Lower lobe of right lung (tissue), 2 donors: ENCODE results near the gene ADRA2C. TPM values are rescaled to one million over a fixed set of nuclear protein-coding genes. Genes with fewer than 3 reads are reported as not detected.

Source experiments
- ATAC-seq, 2 donors: fragments of 200-7000 bp; cut with Tn5 transposase; one replicate each; pipeline ENCODE4 v1.9.1; 2020 to 2022; ENCODE audit warnings: mild to moderate bottlenecking in 2 of 2, moderate library complexity in 2 of 2
- DNase-seq: peaks from one replicate; pipeline ENCODE4 v3.0.0-alpha.2; 2020
- H3K27ac ChIP-seq: fragments of 200-600 bp; one replicate; pipeline ENCODE4 v1.8.0; 2022
- H3K27me3 ChIP-seq: fragments of 200-600 bp; one replicate; pipeline ENCODE4 v1.8.0; 2022; ENCODE audit warnings: low read depth
- H3K36me3 ChIP-seq: fragments of 200-600 bp; one replicate; pipeline ENCODE4 v1.8.0; 2022; ENCODE audit warnings: mild to moderate bottlenecking
- H3K4me1 ChIP-seq: fragments of 200-600 bp; one replicate; pipeline ENCODE4 v1.8.0; 2022
- H3K4me3 ChIP-seq: fragments of 200-600 bp; one replicate; pipeline ENCODE4 v1.8.0; 2022; ENCODE audit warnings: mild to moderate bottlenecking
- H3K9me3 ChIP-seq: fragments of 200-600 bp; one replicate; pipeline ENCODE4 v1.8.0; 2022
- intact Hi-C: fragments of 100-400 bp; cut with DNase I; formaldehyde crosslinking; loops from one replicate; pipeline ENCODE4 v1.11.0; 2022
- total RNA-seq: library from RNA; stranded (reverse); fragmentation: NEBNext Ultra II Directional; extraction: Animal tissue kit (Norgen Biotek cat#: 25700); gene quantifications from one replicate; pipeline ENCODE4 v1.2.1, GENCODE V29; 2021
- TF ChIP-seq, protein P1 (sequence below): fragments of 200-600 bp; IDR thresholded peaks from one replicate; pipeline ENCODE4 v1.8.0; 2022; ENCODE audit warnings: antibody characterized with exemption, mild to moderate bottlenecking
- donor health status: DM: no; HTN: yes; CAD: no; lungs with severe emphysema.

ADRA2C gene
- total RNA-seq, 1 donor from 2014 or later: 2.5 TPM

- no peak overlapping the region for H3K27ac ChIP-seq
- no peak overlapping the region for H3K4me3 ChIP-seq
- H3K9me3 ChIP-seq: no peaks in the 10 kb centered on the region
- peaks cover 68% of the 10 kb centered on the region for H3K27me3 ChIP-seq
- no peak for ATAC-seq
- no peak for DNase-seq
- TF ChIP-seq, protein P1, sequence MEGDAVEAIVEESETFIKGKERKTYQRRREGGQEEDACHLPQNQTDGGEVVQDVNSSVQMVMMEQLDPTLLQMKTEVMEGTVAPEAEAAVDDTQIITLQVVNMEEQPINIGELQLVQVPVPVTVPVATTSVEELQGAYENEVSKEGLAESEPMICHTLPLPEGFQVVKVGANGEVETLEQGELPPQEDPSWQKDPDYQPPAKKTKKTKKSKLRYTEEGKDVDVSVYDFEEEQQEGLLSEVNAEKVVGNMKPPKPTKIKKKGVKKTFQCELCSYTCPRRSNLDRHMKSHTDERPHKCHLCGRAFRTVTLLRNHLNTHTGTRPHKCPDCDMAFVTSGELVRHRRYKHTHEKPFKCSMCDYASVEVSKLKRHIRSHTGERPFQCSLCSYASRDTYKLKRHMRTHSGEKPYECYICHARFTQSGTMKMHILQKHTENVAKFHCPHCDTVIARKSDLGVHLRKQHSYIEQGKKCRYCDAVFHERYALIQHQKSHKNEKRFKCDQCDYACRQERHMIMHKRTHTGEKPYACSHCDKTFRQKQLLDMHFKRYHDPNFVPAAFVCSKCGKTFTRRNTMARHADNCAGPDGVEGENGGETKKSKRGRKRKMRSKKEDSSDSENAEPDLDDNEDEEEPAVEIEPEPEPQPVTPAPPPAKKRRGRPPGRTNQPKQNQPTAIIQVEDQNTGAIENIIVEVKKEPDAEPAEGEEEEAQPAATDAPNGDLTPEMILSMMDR: no peak
- intact Hi-C loops: no loop called here
- peaks cover 3% of the 10 kb centered on the region for H3K4me1 ChIP-seq
- H3K36me3 ChIP-seq: no peaks in the 10 kb centered on the region
These were observed 1.5 kb downstream of the ADRA2C start for GRCh38 chr4:3767570-3768288.

DNA sequence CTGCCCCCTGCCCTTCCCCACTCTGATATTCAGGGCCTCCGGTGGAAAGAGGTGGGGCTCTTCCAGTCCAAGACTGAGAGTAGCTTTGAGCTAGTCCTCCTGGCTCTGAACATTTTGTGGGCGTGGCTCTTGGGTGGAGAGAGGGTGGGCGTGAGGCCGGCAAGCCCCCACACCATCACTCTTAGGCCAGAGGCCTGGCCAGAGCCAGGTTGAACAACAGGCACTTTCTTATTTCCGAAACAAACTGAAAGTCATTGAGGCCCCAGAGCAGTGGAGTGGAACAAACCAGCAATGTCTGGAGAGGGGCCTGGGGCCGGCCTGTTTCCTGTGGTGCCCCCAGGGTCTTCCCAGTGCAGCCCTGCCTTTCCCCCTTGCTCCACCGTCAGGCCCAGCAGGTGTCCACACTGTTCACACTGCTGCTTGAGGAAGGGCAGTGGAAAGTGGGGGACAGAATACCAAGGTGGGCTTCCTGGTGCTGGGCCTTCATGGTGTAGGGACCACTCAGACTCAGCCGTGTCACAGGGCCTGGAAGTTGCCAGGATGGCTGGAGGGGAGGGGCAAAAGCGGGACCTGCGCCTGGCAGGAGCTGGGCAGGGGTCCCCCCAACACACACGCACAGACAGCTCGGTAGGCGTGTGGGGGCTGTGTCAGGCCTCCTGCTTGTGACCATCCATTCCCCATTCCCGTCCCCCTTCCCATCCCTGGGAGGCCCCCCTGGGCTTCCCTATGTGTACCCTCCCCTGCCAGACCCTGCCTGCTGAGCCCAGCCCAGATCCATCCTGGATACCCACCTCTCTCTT, 2.9 kb downstream of the ADRA2C start:
- TF ChIP-seq, protein P1: no peak
- H3K4me3 ChIP-seq: no peak overlapping the region
- H3K9me3 ChIP-seq: no peaks in the 10 kb centered on the region
- no peak for DNase-seq
- peaks cover 3% of the 10 kb centered on the region for H3K4me1 ChIP-seq
- peaks cover 75% of the 10 kb centered on the region for H3K27me3 ChIP-seq
- no peak overlapping the region for H3K27ac ChIP-seq
- intact Hi-C loops: no loop called here
- no peak for ATAC-seq
- no peaks in the 10 kb centered on the region for H3K36me3 ChIP-seq

DNA sequence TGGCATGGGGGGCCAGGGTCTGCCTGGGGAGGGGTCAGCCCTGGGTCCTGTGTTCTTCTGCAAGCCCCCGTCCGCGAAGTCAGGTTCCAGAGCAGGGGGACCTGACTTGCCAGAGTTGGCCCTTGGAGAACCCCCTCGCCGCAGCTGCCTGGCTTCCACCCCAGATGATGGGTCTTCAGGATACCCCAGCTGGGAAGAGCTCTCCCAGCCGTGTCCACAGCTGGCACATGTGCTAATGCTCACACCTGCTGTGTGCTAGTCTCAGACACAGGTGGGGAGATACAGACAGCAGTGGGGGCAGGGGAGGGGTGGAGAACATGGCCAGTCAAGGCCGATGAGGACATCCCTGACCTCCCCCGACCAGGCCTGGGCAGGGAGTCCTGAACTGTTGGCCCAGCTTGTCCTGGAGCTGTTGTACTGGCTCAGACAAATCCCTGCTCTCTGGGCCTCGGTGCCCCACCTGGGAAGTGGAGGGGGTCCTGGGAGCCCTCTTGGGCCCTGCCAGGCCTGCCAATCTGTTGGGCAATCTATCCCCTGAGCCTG, 3.5 kb downstream of the ADRA2C start:
- TF ChIP-seq, protein P1: no peak
- intact Hi-C loops: no loop called here
- Histone ChIP-seq H3K36me3 (no peaks in the 10 kb centered on the region), H3K27ac (no peak overlapping the region), H3K4me1 (peaks cover 3% of the 10 kb centered on the region), H3K9me3 (no peaks in the 10 kb centered on the region), H3K27me3 (peaks cover 71% of the 10 kb centered on the region), H3K4me3 (no peak overlapping the region)
- DNase-seq (no peak), ATAC-seq (no peak)

DNA sequence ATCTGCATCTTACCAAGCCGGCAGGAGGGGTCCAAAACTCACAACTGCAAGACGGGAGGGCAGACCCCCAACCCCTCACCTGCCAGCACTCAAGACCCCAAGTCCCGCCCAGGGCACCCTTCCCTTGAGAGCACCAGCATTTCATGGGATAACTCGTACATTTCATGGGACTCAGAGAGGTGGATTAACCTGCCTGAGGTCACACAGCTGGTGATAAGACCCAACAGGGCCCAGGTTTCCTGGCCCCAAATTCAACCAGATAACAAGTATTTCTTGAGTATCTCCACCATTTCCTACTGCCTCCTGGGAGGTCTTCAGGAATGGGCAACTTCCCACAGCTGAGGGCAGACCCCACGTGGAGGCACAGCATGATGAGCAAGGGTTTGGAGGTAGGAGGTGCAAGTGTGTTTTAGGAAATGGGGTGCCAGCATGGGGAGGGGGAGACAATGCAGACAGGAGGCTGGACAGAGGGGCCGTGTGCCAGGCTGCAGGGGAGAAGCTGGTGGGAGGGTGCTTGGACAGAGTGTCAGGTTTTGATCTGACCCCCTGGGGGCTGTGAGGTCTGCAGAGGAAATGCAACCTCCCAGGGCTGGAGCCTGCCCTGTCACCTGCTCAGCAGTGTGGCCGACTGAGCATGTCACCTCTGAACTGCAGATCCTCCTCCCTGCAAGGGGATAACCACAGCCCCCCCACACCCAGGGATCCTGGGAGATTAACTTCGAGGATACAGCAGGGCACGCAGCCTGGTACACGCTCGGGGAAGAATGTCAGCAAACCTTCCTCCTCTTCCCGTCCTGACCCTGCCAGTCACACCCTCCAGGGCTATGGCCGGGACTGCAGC, 4.4 kb downstream of the ADRA2C start:
- no peak overlapping the region for H3K4me3 ChIP-seq
- H3K9me3 ChIP-seq: no peaks in the 10 kb centered on the region
- no peaks in the 10 kb centered on the region for H3K36me3 ChIP-seq
- ATAC-seq (no peak), DNase-seq (no peak)
- H3K27me3 ChIP-seq: peaks cover 63% of the 10 kb centered on the region
- intact Hi-C loops: no loop called here
- H3K4me1 ChIP-seq: no peaks in the 10 kb centered on the region
- TF ChIP-seq, protein P1: no peak
- no peak overlapping the region for H3K27ac ChIP-seq

DNA sequence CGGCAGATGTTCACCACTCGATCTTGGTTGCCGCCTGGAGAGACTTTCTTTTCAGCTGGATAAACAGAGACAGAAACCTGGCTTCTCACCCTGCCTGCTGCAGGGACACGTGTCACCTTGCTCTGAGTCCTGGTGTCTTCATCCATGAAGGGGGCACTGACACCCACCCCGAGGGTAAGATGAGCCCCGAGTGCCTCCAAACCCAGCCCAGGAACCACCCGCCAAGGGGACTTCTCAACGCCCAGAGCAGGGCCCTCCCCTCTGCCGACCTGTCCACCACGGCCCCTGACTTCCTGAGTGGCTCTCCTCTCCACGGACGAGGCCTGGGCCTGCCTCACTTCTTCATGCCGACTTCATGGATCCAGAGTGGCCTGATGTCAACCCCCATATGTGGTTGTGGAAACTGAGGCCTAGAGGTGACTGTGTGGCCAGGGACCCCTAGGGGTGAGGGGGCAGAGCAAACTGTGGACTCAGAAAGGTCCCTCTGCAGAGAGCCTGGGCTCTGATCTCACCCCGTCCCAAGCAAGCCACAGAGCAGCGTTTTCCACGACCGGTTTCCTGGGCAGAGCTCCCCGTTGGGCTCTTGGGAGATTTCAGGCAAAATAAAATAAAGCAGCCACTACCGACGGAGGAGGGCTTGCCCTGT, 5.1 kb downstream of the ADRA2C start:
- intact Hi-C loops: no loop called here
- peaks cover 63% of the 10 kb centered on the region for H3K27me3 ChIP-seq
- no peak overlapping the region for H3K27ac ChIP-seq
- H3K36me3 ChIP-seq: no peaks in the 10 kb centered on the region
- TF ChIP-seq, protein P1: no peak
- no peak overlapping the region for H3K4me3 ChIP-seq
- H3K4me1 ChIP-seq: no peaks in the 10 kb centered on the region
- ATAC-seq: no peak
- H3K9me3 ChIP-seq: no peaks in the 10 kb centered on the region
- no peak for DNase-seq
